ENCODE data around the gene CC2D1A. TPM values are rescaled to one million over a fixed set of nuclear protein-coding genes. Genes with fewer than 3 reads are reported as not detected.

The CC2D1A gene
- total and polyA plus RNA-seq, 8 donors, result 25.0 to 34.3 (median 30.5) TPM

GRCh38 chr19:13861392-13861713, 44.6 kb upstream of the CC2D1A start:
- Histone ChIP-seq H3K27ac (peak overlapping the region; percentile 88 to 95), H3K27me3 (peaks cover 0 to 29% of the 10 kb centered on the region in 2 donors), H3K9me3 (no peaks in the 10 kb centered on the region), H3K4me1 (peaks cover 14 to 55% of the 10 kb centered on the region in 2 donors), H3K36me3 (no peaks in the 10 kb centered on the region), H3K4me3 (peak overlapping the region; percentile 16 to 46)
- intact Hi-C loops (cut with DNase I), result loop anchor here (5.0 to 10.0 kb wide), 3 partner anchors 79 to 267 kb away; partner anchors contain the start of gene C19orf53 (in 1 of the 2)
- TF ChIP-seq CTCF (IDR thresholded peaks at IDR 0.05), result no peak
- DNase-seq, result no peak
- peak; percentile 0 for ATAC-seq

- intact Hi-C loops (cut with DNase I), result loop anchor here (5.0 to 10.0 kb wide), 3 partner anchors 80 to 267 kb away; partner anchors contain the start of gene C19orf53 (in 1 of the 2)
- Histone ChIP-seq H3K27ac (peak overlapping the region; percentile 88 to 95), H3K36me3 (no peaks in the 10 kb centered on the region), H3K9me3 (no peaks in the 10 kb centered on the region), H3K27me3 (peaks cover 0 to 32% of the 10 kb centered on the region in 2 donors), H3K4me3 (peak overlapping the region; percentile 16 to 46), H3K4me1 (peaks cover 15 to 57% of the 10 kb centered on the region in 2 donors)
- peak; percentile 97 to 98 for TF ChIP-seq CTCF (IDR thresholded peaks at IDR 0.05)
- ATAC-seq (peak; percentile 94), DNase-seq (peak; percentile 93 to 98 (median 96))
Observed at GRCh38 chr19:13861714-13862531, 44.1 kb upstream of the CC2D1A start.

GRCh38 chr19:13864046-13864666, 41.8 kb upstream of the CC2D1A start:
- ATAC-seq, result no peak

GRCh38 chr19:13864667-13865570, 41.1 kb upstream of the CC2D1A start:
- H3K27me3 ChIP-seq, result peaks cover 0 to 32% of the 10 kb centered on the region in 2 donors
- intact Hi-C loops (cut with DNase I), result loop anchor here (5.0 to 10.0 kb wide), 3 partner anchors 83 to 270 kb away; partner anchors contain the start of gene C19orf53 (in 1 of the 2)
- no peaks in the 10 kb centered on the region for H3K9me3 ChIP-seq
- ATAC-seq, result no peak
- DNase-seq, result no peak
- H3K27ac ChIP-seq, result no peak overlapping the region
- TF ChIP-seq CTCF (IDR thresholded peaks at IDR 0.05), result no peak
- H3K36me3 ChIP-seq, result no peaks in the 10 kb centered on the region
- H3K4me1 ChIP-seq, result peaks cover 15 to 57% of the 10 kb centered on the region in 2 donors
- H3K4me3 ChIP-seq, result peak overlapping the region; percentile 50 to 51

More at GRCh38 chr19:13864046-13864666, 41.8 kb upstream of the CC2D1A start:
- TF ChIP-seq CTCF (IDR thresholded peaks at IDR 0.05), result no peak
- no peak for DNase-seq
- H3K9me3 ChIP-seq, result no peaks in the 10 kb centered on the region
- no peaks in the 10 kb centered on the region for H3K36me3 ChIP-seq
- intact Hi-C loops (cut with DNase I), result loop anchor here (5.0 to 10.0 kb wide), 3 partner anchors 82 to 269 kb away; partner anchors contain the start of gene C19orf53 (in 1 of the 2)
- H3K4me1 ChIP-seq, result peaks cover 15 to 57% of the 10 kb centered on the region in 2 donors
- H3K27ac ChIP-seq, result no peak overlapping the region
- no peak overlapping the region for H3K4me3 ChIP-seq
- peaks cover 0 to 32% of the 10 kb centered on the region in 2 donors for H3K27me3 ChIP-seq
